Upper lobe of right lung (tissue), 1 donor: ENCODE results near the gene OAF. TPM values are rescaled to one million over a fixed set of nuclear protein-coding genes. Genes with fewer than 3 reads are reported as not detected.

Experiments
- ATAC-seq: fragments of 200-7000 bp; cut with Tn5 transposase; one replicate; pipeline ENCODE4 v1.9.1; 2020; ENCODE audit warnings: mild to moderate bottlenecking, moderate library complexity
- DNase-seq: peaks from one replicate; pipeline ENCODE4 v3.0.0-alpha.2; 2020
- H3K27ac ChIP-seq: fragments of 200-600 bp; one replicate; pipeline ENCODE4 v1.8.0; 2022
- H3K27me3 ChIP-seq: fragments of 200-600 bp; one replicate; pipeline ENCODE4 v1.8.0; 2022; ENCODE audit warnings: mild to moderate bottlenecking
- H3K36me3 ChIP-seq: fragments of 200-600 bp; one replicate; pipeline ENCODE4 v1.8.0; 2022
- H3K4me1 ChIP-seq: fragments of 200-600 bp; one replicate; pipeline ENCODE4 v1.8.0; 2022
- H3K4me3 ChIP-seq: fragments of 200-600 bp; one replicate; pipeline ENCODE4 v1.8.0; 2022; ENCODE audit warnings: mild to moderate bottlenecking
- H3K9me3 ChIP-seq: fragments of 200-600 bp; one replicate; pipeline ENCODE4 v1.8.0; 2022
- intact Hi-C: fragments of 100-400 bp; cut with DNase I; formaldehyde crosslinking; loops from one replicate; pipeline ENCODE4 v1.11.0; 2022
- total RNA-seq: library from RNA; stranded (reverse); fragmentation: NEBNext Ultra II Directional; extraction: Animal tissue kit (Norgen Biotek cat#: 25700); gene quantifications from one replicate; pipeline ENCODE4 v1.2.1, GENCODE V29; 2021
- TF ChIP-seq, protein P1 (sequence below): fragments of 200-600 bp; IDR thresholded peaks from one replicate; pipeline ENCODE4 v1.8.0; 2022; ENCODE audit warnings: antibody characterized with exemption
- donor health status: DM: no; HTN: yes; CAD: no; lungs with severe emphysema.

OAF gene
- total RNA-seq, 1 donor from 2014 or later: 19.8 TPM

DNA sequence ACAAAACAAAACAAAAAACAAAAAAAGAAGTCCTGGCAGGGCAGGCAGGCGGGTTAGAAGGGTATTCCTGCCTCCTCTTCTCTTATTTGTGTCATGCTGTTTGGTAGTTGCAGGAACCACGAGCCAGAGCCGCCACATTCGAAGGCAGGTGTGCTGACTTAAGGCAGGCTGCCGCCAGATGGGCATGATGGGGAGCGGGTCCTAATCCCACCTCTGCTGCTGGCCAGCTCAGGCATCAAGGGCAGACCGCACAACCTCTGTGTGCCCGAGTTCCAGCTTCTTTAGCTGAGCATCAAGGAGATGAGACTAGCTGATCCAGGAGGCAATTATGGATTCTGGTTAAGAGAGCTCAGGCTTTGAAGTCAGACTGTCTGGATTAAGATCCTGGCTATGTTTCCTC lies 12.1 kb downstream of the OAF start:
- H3K4me3 ChIP-seq: no peak overlapping the region
- intact Hi-C loops: no loop called here
- H3K36me3 ChIP-seq: no peaks in the 10 kb centered on the region
- no peaks in the 10 kb centered on the region for H3K27me3 ChIP-seq
- no peaks in the 10 kb centered on the region for H3K9me3 ChIP-seq
- ATAC-seq (no peak), DNase-seq (no peak)
- peaks cover 18% of the 10 kb centered on the region for H3K4me1 ChIP-seq
- no peak overlapping the region for H3K27ac ChIP-seq
- TF ChIP-seq, protein P1, sequence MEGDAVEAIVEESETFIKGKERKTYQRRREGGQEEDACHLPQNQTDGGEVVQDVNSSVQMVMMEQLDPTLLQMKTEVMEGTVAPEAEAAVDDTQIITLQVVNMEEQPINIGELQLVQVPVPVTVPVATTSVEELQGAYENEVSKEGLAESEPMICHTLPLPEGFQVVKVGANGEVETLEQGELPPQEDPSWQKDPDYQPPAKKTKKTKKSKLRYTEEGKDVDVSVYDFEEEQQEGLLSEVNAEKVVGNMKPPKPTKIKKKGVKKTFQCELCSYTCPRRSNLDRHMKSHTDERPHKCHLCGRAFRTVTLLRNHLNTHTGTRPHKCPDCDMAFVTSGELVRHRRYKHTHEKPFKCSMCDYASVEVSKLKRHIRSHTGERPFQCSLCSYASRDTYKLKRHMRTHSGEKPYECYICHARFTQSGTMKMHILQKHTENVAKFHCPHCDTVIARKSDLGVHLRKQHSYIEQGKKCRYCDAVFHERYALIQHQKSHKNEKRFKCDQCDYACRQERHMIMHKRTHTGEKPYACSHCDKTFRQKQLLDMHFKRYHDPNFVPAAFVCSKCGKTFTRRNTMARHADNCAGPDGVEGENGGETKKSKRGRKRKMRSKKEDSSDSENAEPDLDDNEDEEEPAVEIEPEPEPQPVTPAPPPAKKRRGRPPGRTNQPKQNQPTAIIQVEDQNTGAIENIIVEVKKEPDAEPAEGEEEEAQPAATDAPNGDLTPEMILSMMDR: no peak

DNA sequence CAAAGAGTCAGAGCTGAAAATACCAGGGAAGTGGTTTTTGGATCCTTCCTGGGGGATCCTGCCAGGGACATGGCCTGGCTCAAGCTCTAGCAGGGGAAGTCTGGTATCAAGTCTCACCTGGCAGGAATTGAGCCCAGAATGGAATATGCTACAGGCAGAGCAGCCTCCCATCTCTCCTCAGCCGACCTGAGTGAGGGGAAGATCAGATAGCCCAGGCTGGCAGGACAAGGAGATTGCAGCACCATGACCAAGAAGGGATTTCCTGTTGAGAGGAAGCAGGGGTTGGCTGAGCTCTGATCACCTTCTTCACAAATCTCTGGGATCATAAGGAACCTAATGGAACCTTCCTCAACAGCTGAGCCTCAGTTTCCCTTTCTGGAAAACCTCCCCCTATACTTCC lies 13.0 kb downstream of the OAF start:
- Histone ChIP-seq H3K27me3 (no peaks in the 10 kb centered on the region), H3K9me3 (no peaks in the 10 kb centered on the region), H3K4me1 (peaks cover 18% of the 10 kb centered on the region), H3K4me3 (no peak overlapping the region), H3K27ac (no peak overlapping the region), H3K36me3 (no peaks in the 10 kb centered on the region)
- TF ChIP-seq, protein P1: no peak
- ATAC-seq (no peak), DNase-seq (no peak)
- intact Hi-C loops: no loop called here

DNA sequence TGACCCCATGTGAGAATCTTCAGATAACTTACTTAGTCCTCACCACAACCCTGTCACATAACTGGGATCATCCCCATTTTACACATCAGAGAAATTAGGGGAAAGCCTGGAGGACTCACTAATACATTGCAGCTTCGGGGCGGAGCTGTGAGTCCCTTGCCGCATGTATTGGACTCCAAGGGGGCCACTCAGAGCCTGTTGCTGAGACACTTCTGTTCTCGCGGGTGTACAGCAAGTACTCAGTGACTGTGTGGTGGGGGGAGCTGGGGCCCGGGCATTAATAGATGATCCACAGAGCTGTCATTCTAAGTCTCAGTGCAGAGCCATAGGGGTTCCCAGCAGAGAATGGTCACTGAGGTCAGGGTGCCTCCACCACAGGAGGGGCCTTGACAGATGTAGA lies 13.5 kb downstream of the OAF start:
- TF ChIP-seq, protein P1: no peak
- ATAC-seq: no peak
- Histone ChIP-seq H3K9me3 (no peaks in the 10 kb centered on the region), H3K27ac (no peak overlapping the region), H3K36me3 (no peaks in the 10 kb centered on the region), H3K4me3 (no peak overlapping the region), H3K27me3 (no peaks in the 10 kb centered on the region), H3K4me1 (peaks cover 18% of the 10 kb centered on the region)
- no peak for DNase-seq
- intact Hi-C loops: no loop called here

DNA sequence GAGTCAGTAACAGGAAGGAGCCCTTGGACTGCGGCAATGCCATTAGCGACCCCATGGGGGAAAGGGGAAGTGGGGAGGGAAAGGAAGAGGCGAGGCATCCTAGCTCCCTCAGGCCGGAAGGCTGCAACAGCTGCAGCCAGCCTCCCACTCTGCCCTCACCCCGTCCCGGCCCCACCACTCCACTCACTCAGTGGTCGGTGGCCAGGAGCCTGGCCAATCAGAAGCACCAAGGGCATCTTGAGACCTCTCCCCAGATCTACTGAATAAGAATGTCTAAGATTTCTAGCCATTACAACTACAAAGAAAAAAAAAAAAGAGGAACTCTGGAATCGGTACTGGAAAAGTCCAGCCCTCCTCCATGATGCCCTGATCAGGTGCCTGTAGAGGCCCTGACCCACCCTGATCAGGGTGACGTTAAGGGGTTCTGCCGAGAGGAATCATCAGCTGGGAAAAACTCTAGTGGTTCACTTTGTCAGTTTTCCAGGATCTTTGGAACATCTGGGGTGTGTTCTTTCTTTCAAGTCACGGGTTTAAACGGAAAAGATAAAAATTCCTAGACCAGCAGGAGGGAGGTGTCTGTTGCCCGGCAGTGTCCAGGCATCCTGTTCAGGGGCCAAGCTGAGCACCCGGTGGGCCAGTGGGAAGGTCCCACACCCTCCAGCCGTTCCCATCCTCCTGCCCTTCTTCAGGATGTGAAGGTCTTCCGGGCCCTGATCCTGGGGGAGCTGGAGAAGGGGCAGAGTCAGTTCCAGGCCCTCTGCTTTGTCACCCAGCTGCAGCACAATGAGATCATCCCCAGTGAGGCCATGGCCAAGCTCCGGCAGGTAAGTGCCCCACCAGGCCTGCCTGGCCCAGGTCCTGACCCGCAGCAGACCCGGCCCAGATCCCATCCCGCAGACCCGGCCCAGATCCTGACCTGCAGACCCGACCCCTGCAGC lies 14.4 kb downstream of the OAF start:
- Histone ChIP-seq H3K36me3 (no peaks in the 10 kb centered on the region), H3K9me3 (no peaks in the 10 kb centered on the region), H3K4me1 (peaks cover 18% of the 10 kb centered on the region), H3K27me3 (no peaks in the 10 kb centered on the region), H3K27ac (no peak overlapping the region), H3K4me3 (no peak overlapping the region)
- ATAC-seq: peak; percentile 68
- no peak for DNase-seq
- TF ChIP-seq, protein P1: no peak
- intact Hi-C loops: no loop called here

DNA sequence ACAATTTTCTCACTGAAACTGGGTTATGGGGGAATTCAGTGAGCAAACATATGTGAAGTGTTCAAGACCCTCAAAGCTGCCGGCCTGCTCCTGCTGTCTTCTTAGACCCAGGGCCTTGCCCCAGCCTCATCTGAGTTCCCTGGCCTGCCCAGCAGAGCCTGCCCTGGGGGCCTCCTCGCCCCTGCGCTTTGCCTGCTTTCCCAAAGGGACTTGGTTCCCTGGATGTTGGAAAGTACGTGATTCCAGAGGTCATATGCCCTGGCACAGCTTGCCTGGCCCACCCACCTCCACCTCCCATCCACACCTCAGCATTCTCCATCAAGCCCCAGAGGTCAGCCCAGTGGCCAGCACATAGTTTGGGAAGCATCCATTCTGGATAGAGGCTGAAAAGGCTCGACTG lies 15.4 kb downstream of the OAF start:
- H3K36me3 ChIP-seq: no peaks in the 10 kb centered on the region
- TF ChIP-seq, protein P1: no peak
- H3K27me3 ChIP-seq: no peaks in the 10 kb centered on the region
- no peak overlapping the region for H3K27ac ChIP-seq
- no peaks in the 10 kb centered on the region for H3K9me3 ChIP-seq
- H3K4me3 ChIP-seq: no peak overlapping the region
- peaks cover 18% of the 10 kb centered on the region for H3K4me1 ChIP-seq
- no peak for ATAC-seq
- intact Hi-C loops: no loop called here
- DNase-seq: no peak
